ENCODE results near the gene CFAP97D2. TPM values are rescaled to one million over a fixed set of nuclear protein-coding genes. Genes with fewer than 3 reads are reported as not detected.
A peak's percentile ranks its signal among the peaks of the same experiment; 100 is the strongest.
"Not testable (repeated sequence)": the region's sequence is repeated elsewhere in the genome, so short reads cannot be mapped to it uniquely, and the experiment has no call there.

The CFAP97D2 gene
- total RNA-seq, 2 experiments from 2014 or later = 0.47 to 0.52 TPM

GRCh38 chr13:114196629-114197028 is 17.6 kb downstream of the CFAP97D2 start:
- Histone ChIP-seq H3K4me3 (ENCODE audit: low read length) (no peak overlapping the region), H3K9me3 (ENCODE audit: control insufficient read depth in 1 of 2, insufficient read depth in 1 of 2, low read length in 2 of 2) (peaks cover 0 to 7% of the 10 kb centered on the region in 2 experiments), H3K27me3 (ENCODE audit: control insufficient read depth in 1 of 2, insufficient read depth in 2 of 2, low read length in 2 of 2) (no peaks in the 10 kb centered on the region), H3K4me1 (ENCODE audit: insufficient read depth, low read length) (peaks cover 10% of the 10 kb centered on the region), H3K36me3 (ENCODE audit: insufficient read depth, low read length) (no peaks in the 10 kb centered on the region), H3K27ac (ENCODE audit: low read depth in 1 of 2, low read length in 2 of 2) (no peak overlapping the region)
- DNase-seq = no peak
- Mint-ChIP-seq H3K27me3 (no peaks in the 10 kb centered on the region), H3K4me1 (ENCODE audit: low read depth) (peaks cover 23% of the 10 kb centered on the region), H3K27ac (no peak overlapping the region), H3K36me3 (ENCODE audit: low read depth) (no peaks in the 10 kb centered on the region), H3K9me3 (no peaks in the 10 kb centered on the region), H3K4me3 (no peak overlapping the region)
- intact Hi-C loops (cut with DNase I, micrococcal nuclease) = no loop called here
- ChIA-PET POLR2A (interaction anchor here (0.9 to 1.3 kb wide), 2 partner anchors 54 to 62 kb away, joined by 3 read pairs; no protein-coding TSS in a partner anchor), CTCF (no interaction called here)
- TF ChIP-seq CTCF (IDR thresholded peaks at IDR 0.05) = no peak
- ATAC-seq (ENCODE audit: poor library complexity) = no peak

GRCh38 chr13:114198556-114198955 is 19.5 kb downstream of the CFAP97D2 start:
- H3K4me1 ChIP-seq (ENCODE audit: insufficient read depth, low read length) = peaks cover 17% of the 10 kb centered on the region
- no peak overlapping the region for H3K27ac ChIP-seq (ENCODE audit: low read depth in 1 of 2, low read length in 2 of 2)
- H3K27me3 Mint-ChIP-seq = no peaks in the 10 kb centered on the region
- peaks cover 42% of the 10 kb centered on the region for H3K4me1 Mint-ChIP-seq (ENCODE audit: low read depth)
- H3K9me3 Mint-ChIP-seq = no peaks in the 10 kb centered on the region
- intact Hi-C loops (cut with DNase I, micrococcal nuclease) = no loop called here
- ChIA-PET POLR2A (no interaction called here), CTCF (no interaction called here)
- H3K9me3 ChIP-seq (ENCODE audit: control insufficient read depth in 1 of 2, insufficient read depth in 1 of 2, low read length in 2 of 2) = peaks cover 0 to 7% of the 10 kb centered on the region in 2 experiments
- H3K27ac Mint-ChIP-seq = no peak overlapping the region
- TF ChIP-seq CTCF (IDR thresholded peaks at IDR 0.05) = no peak
- H3K4me3 ChIP-seq (ENCODE audit: low read length) = no peak overlapping the region
- no peak for DNase-seq
- no peaks in the 10 kb centered on the region for H3K36me3 ChIP-seq (ENCODE audit: insufficient read depth, low read length)
- ATAC-seq (ENCODE audit: poor library complexity) = no peak
- H3K36me3 Mint-ChIP-seq (ENCODE audit: low read depth) = no peaks in the 10 kb centered on the region
- H3K27me3 ChIP-seq (ENCODE audit: control insufficient read depth in 1 of 2, insufficient read depth in 2 of 2, low read length in 2 of 2) = no peaks in the 10 kb centered on the region
- H3K4me3 Mint-ChIP-seq = no peak overlapping the region

- H3K36me3 ChIP-seq (ENCODE audit: insufficient read depth, low read length); H3K27ac Mint-ChIP-seq; H3K27me3 ChIP-seq (ENCODE audit: control insufficient read depth in 1 of 2, insufficient read depth in 2 of 2, low read length in 2 of 2); DNase-seq; intact Hi-C loops (cut with DNase I, micrococcal nuclease); H3K27ac ChIP-seq (ENCODE audit: low read depth in 1 of 2, low read length in 2 of 2); H3K4me3 Mint-ChIP-seq; ATAC-seq (ENCODE audit: poor library complexity); H3K4me3 ChIP-seq (ENCODE audit: low read length); POLR2A ChIA-PET; H3K27me3 Mint-ChIP-seq; H3K9me3 ChIP-seq (ENCODE audit: control insufficient read depth in 1 of 2, insufficient read depth in 1 of 2, low read length in 2 of 2); H3K36me3 Mint-ChIP-seq (ENCODE audit: low read depth); H3K9me3 Mint-ChIP-seq; CTCF ChIA-PET: not testable (repeated sequence)
- peaks cover 43% of the 10 kb centered on the region for H3K4me1 Mint-ChIP-seq (ENCODE audit: low read depth)
- peaks cover 23% of the 10 kb centered on the region for H3K4me1 ChIP-seq (ENCODE audit: insufficient read depth, low read length)
Measured at GRCh38 chr13:114199526-114199925, 20.5 kb downstream of the CFAP97D2 start.

- intact Hi-C loops (cut with DNase I, micrococcal nuclease) = loop anchor here in 1 of 2 experiments (2.0 kb wide), 1 partner anchor 25 kb away; no protein-coding TSS in a partner anchor
- no peak overlapping the region for H3K27ac ChIP-seq (ENCODE audit: low read depth in 1 of 2, low read length in 2 of 2)
- H3K4me1 Mint-ChIP-seq (ENCODE audit: low read depth) = peaks cover 43% of the 10 kb centered on the region
- no peak for TF ChIP-seq CTCF (IDR thresholded peaks at IDR 0.05)
- ATAC-seq (ENCODE audit: poor library complexity) = no peak
- H3K27ac Mint-ChIP-seq = no peak overlapping the region
- peaks cover 0 to 7% of the 10 kb centered on the region in 2 experiments for H3K9me3 ChIP-seq (ENCODE audit: control insufficient read depth in 1 of 2, insufficient read depth in 1 of 2, low read length in 2 of 2)
- H3K36me3 ChIP-seq (ENCODE audit: insufficient read depth, low read length) = no peaks in the 10 kb centered on the region
- H3K36me3 Mint-ChIP-seq (ENCODE audit: low read depth) = no peaks in the 10 kb centered on the region
- H3K4me1 ChIP-seq (ENCODE audit: insufficient read depth, low read length) = peaks cover 19% of the 10 kb centered on the region
- no peak overlapping the region for H3K4me3 Mint-ChIP-seq
- no peaks in the 10 kb centered on the region for H3K27me3 ChIP-seq (ENCODE audit: control insufficient read depth in 1 of 2, insufficient read depth in 2 of 2, low read length in 2 of 2)
- ChIA-PET POLR2A (no interaction called here), CTCF (interaction anchor here (0.7 kb wide), 1 partner anchor 57 kb away, joined by 3 read pairs; no protein-coding TSS in a partner anchor)
- DNase-seq = peak in 2 of 14 experiments; percentile 22 to 37
- H3K27me3 Mint-ChIP-seq = no peaks in the 10 kb centered on the region
- no peak overlapping the region for H3K4me3 ChIP-seq (ENCODE audit: low read length)
- H3K9me3 Mint-ChIP-seq = peaks cover 2% of the 10 kb centered on the region
Measured at GRCh38 chr13:114199954-114200353, 20.9 kb downstream of the CFAP97D2 start.

Data from CD4-positive, alpha-beta T cell (primary cell).